ENCODE data around the gene ASPG.

Gene ASPG

DNA sequence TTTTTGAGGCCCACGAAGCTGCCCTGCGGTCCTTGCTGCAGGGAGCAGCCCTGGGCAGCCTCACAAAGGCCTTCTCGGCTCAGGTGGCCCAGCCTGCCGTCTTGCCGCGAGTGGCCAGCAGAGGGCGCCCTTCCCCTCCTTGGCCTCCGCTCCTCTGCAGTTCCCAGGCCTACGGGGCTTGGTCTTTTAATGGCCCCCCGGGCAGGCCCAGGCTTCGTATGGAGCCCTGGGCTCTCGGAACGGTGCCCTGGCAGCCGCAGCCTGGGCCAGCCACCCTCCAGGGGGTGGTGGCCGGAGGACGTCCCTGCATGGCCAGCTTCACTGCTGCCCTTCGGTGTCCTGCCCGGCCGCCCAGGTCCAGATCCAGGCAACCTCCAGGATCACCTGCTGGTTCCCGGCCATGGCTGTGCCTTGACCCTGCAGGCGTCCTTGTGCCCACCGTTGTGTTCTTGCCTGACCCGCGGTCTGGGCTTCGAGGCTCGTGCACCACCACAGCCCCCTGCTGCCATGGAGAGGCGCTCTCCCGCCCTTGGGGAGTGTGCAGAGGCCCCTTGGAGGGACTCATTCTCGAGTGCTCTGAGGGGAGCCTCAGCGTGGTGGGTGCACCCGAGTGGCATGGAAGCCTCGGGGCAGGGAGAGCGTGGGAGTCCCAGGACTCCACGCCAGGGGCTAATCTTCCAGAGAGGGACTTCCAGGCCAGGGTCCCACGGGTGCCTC lies 9.4 kb downstream of the ASPG start:
- no peak for DNase-seq

DNA sequence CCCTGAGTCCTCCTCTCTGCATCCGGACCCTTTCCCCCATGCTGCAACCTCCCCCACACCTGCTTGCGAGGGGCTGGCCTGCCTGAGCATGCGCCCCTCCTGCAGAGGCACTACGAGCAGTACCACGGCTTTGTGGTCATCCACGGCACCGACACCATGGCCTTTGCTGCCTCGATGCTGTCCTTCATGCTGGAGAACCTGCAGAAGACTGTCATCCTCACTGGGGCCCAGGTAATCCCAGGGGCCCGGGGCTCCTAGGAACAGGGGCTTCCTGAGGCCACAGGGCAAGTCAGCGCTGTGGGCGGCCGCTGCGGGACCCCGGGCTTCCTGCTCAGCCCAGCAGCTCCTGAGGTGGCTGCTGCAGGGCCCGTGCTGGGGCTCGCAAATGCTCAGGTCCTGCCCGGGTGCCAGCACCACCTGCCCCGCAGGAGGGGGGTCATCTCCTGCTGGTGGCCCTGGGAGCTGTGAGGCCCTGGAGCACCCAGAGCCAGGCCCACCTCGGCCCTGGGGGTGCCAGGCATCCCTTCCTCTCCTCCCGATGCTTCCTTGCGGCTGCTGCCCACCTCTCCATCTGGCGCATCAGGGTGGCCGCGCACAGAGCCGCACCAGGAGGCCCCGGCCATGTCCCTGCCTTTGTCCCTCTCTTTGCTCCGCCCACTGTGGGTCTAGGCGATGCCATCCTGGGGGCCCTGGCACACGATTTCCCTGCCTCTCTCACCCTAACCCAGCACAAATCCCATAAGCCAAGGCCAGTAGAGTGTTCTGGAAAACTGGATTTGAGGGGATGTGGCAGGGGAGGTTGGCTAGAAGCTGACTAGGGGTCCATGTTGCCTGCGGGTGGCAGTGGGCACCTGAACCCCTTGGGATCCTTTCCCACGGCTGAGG lies 10.2 kb downstream of the ASPG start:
- DNase-seq = no peak

GRCh38 chr14:104096318-104096717 lies 10.8 kb downstream of the ASPG start:
- DNase-seq = no peak

- DNase-seq = no peak
Observed at GRCh38 chr14:104096751-104097700, 11.5 kb downstream of the ASPG start.

DNA sequence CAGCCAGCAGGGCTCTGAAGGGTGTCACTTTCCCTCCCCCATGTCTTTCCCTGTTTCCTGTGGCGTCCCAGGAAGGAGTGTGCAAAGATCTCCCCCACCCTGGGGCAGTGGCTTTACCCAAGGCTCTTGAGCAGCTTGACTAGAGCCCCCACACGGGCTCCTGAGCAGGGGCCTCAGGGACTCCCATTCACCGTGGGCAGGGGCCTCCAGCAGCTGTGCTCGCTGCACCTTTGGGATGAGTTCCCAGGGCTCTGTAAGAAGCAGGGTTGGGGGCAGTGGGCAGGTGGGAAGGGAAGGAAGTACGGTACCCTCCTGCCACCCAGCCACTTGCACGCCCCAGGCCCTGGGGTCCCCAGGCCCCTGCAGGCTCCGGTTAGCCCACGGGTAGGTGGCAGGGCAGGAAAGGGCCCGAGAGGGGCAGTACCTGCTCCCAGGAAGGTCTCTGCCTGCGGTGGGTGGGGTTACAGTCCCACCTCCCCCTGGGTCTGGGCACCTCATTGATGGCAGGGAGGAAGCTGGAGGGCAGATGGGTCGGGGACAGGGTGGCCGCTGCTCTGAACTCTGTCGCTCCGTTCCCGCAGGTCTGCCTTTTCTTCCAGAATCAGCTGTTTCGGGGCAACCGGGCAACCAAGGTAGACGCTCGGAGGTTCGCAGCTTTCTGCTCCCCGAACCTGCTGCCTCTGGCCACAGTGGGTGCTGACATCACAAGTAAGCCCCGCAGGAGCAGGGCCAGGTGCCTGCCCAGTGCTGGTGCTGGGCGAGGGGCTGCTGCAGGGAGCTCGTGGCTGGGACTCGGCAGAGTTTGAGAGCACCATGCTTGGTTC lies 13.0 kb downstream of the ASPG start:
- no peak for DNase-seq

- no peak for DNase-seq
Observed at GRCh38 chr14:104099096-104100041, 13.9 kb downstream of the ASPG start.

DNA sequence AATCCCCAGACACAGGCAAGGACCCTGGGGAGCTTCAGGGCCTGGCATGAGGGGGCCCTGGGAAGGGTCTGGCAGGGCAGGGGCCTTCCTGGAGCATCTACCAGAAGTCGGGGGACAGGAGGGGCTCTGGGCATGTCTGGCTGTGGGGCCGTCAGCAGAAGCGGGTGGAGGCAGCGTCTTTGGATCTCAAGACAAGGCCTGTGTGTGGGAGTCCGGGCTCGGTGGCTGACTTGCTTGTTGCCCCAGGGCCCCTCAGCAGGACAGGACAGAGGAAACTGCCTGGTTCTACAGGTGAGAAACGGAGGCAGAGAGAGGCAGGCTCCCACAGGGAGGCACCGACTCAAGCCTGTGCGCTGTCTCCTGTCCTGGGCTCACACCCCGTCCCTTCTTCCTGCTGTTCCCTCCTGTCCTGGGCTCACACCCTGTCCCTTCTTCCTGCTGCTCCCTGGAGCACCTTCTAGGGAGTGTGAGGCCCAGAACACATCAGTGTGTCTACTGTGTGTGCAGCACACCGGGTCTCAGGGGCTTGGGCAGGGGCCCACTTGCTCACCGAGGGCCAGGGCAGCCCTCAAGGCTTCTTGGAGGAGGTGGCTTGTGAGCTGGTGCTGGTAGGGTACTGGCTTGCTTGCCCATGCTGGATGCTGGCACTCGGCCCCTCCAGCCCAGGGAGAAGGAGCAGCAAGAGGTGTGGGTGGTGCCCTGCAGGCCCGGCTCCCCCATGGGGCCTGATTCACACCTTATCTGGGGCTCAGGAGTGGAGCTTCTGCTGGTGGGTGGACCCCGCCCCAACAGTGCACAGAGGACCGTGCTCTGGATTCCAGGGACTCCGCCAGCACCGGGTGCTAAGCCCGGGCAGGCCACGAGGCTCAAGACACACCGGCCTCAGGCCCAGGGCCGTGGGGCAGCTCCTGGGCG lies 14.9 kb downstream of the ASPG start:
- no peak for DNase-seq

DNA sequence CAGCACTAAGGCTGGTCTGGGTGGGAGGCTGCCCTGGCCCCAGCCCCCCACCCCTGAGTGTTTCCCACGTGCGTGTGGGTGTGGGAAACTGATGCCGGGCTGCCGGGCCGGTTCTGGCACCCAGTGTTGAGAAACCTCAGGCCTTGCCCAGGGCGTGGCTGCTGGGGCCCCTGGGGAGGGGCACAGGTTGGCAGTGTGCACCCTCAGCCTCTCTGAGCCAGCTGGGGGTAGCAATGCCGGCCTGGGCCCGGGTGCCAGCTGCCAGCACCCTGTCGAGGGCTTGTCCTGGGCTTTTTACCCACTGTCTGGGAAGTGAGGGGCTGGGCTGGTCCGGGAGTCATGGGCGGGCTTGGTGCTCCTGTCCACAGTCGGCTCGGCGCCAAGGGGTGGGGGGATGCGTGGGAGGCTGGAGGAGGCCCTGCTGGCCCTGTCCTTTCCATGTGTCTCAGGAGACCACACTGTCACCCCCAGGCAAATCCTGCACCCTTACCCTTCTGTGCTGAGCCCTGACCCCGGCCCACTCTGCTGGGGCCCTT lies 15.7 kb downstream of the ASPG start:
- DNase-seq = no peak

GRCh38 chr14:104101651-104102281 lies 16.3 kb downstream of the ASPG start:
- DNase-seq = no peak

- DNase-seq = no peak
Observed at GRCh38 chr14:104102282-104102914, 16.9 kb downstream of the ASPG start.

GRCh38 chr14:104103061-104103445 lies 17.6 kb downstream of the ASPG start:
- DNase-seq = no peak

DNA sequence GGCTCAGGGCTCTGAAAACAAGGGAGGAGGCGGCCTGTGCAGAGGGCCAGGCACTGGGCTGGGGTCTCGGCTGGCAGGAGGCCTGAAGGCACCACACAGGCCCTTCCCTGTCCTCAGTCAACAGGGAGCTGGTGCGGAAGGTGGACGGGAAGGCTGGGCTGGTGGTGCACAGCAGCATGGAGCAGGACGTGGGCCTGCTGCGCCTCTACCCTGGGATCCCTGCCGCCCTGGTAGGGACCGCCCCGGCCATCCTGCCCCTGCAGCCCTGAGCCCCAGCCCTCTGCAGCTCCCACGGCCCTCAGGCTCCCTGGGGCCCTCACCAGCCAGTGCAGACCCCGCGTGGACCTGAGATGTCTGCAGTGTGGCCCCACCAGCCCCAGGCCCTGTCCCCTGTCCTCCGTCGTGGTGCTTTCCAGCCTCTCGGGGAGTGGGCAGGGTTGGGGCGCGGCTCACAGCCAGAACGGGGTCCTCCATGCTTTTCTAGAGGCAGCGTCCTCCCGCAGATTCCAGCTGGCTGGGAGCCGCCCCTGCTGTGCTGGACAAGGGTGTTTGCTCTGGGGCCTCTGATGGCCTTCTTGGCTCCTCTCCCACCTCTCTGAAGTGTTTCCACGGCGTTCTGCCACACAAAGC lies 18.1 kb downstream of the ASPG start:
- no peak for DNase-seq

GRCh38 chr14:104104076-104104901 lies 18.8 kb downstream of the ASPG start:
- DNase-seq = no peak

DNA sequence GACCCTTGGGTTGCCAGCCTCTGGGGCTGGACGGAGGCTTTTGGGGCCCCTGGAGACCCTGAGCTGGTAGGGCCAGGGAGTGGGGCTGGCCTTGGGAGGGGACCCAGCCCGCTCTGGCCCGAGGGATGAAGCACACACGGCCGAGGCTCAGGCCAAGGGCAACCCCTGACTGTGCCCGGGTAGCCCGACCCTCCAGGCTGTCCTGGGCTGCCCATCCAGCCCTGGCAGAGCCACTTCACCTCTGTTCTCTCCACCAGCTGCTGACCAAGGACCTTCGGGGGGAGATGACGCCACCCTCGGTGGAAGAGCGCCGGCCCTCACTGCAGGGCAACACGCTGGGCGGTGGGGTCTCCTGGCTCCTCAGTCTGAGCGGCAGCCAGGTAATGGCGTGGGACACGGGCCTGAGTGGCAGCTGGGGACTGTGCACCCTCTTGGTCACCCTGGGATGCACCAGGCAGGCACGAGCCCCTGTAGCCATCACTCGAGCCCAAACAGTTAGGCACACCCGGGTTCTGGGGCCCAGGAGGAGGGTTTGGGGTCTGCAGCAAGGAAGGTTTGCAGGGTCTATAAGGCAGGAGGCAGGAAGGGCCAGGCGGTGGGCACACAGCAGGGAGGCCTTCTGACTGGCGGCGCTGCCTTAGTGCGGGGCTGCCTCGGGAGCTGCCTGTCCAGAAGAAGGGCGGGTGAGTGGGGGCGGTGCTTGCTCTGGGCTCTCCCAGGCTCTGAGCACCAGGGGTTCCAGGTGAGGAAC lies 19.7 kb downstream of the ASPG start:
- no peak for DNase-seq

DNA sequence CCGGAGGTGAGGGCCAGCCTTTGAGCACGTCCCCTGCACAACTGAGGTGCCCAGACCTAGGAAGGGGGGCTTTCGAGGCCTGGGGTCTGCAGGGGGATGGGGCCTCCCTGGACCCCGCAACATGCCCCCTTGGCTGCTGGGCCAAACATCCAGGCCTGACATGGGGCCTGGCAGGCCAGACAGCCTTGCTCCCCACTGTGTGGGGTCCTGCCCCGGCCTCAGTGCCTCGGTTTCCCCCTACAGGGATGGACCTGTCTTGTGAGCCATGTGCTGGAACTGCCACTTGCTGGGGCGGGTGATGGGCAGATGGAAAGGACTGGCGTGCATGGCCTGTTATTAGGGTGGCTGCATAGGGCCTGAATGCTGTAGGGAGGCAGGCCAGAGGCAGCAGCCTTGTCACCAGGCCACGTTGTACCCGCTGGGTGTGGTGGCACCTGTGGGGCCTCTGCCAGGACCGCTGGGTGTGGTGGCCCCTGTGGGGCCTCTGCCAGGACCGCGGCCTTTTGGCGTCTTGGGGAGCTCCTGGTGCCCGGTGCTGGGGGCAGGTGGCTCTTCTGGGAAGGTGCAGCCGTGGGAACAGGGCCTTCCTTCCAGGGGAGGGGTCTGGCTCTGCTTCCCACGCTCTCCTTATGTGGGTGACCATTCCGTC lies 20.4 kb downstream of the ASPG start:
- DNase-seq = no peak

DNA sequence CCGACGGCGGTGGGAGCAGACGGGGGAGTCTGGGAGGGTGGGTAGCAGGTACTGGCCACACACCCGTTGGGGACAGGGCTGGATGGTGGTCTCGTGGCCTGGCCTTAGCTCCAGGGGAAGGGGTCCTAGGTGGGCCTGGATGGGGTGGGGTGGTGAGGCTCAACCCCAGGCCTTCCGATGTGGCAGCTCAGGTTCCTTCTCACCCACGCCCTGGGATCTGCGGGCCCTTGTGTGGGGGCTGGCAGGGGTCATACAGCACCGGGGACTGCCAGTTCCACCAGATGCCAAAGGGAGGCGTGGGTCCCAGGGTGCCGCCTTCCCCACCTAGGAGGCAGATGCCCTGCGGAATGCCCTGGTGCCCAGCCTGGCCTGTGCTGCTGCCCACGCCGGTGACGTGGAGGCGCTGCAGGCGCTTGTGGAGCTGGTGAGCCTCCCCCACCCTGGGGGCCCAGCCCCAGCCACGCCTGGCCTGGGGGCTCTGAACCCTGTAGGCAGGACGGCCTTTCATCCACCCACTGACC lies 21.0 kb downstream of the ASPG start:
- no peak for DNase-seq

All from NCI-H2227 treated with DMSO at 0.1 percent for 48 hours (cell line).